Measurements from ENCODE around the gene ZNF396.

ZNF396 gene

DNA sequence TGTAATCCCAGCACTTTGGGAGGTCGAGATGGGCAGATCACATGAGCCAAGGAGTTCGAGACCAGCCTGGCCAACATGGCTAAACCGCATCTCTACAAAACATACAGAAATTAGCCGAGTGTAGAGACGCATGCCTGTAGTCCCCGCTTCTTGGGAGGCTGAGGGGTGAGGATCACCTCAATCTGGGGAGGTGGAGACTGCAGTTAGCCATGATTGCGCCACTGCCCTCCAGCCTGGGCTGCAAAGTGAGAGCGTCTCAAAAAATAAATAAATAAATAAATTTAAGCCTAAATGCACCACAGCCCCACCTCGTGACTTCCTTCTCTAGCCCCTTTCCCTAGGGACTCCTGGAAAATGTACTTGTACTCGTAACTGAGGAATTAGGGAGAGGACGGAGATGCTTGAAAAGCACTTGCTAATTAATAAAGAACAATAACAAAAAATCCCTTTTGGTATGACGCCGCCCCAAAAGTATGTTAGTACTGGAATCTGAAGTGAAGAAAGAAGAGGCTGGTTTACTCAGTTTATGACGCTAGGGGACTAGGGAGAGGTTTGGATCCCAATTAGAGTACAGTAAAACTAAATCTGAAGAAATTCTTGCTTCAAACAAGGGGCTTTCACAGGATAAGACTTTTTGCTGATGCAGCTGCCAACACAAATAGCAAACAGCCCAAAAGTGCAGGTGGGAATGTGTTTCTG is 887 bp upstream of the ZNF396 start:
- no peak overlapping the region for H3K4me3 ChIP-seq (ENCODE audit: low read depth in 1 of 2, low read length in 2 of 2)

DNA sequence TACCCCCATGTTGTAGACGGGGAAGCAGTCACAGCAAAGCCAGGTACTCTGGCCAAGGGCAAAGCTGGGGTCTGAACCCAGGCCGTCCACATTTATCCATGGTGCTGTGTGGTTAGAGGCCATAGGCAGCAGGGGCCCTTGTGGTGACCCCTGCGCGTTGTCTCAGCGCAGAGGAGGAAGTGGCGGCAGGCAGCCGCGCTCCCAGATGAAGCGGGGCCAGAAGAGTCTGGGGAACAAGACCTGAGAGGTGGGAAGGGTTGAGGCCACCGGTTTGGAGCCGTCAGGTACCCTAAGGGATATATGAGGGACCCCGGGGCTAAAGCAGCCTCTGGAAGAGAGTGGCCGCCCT is 770 bp downstream of the ZNF396 start:
- Histone ChIP-seq H3K27me3 (ENCODE audit: insufficient read depth, low read length, poor library complexity) (peaks cover 14% of the 10 kb centered on the region), H3K4me1 (ENCODE audit: insufficient read depth, low read length) (peaks cover 14% of the 10 kb centered on the region), H3K9me3 (ENCODE audit: insufficient read depth, low read length, severe bottlenecking) (no peaks in the 10 kb centered on the region), H3K4me2 (ENCODE audit: insufficient read depth, low read length) (peak overlapping the region; percentile 79), H4K20me1 (ENCODE audit: insufficient read depth, low read length) (no peaks in the 10 kb centered on the region), H3K36me3 (ENCODE audit: insufficient read depth, low read length) (no peaks in the 10 kb centered on the region), H3K79me2 (ENCODE audit: insufficient read depth, low read length) (no peaks in the 10 kb centered on the region), H2AFZ (ENCODE audit: low read depth, low read length) (peak overlapping the region; percentile 69), H3K4me3 (ENCODE audit: low read depth in 1 of 2, low read length in 2 of 2) (peak overlapping the region in 1 of 2 experiments; percentile 61; a peak in 3 of 4 replicates), H3K9ac (ENCODE audit: low read depth, low read length) (peak overlapping the region; percentile 54), H3K27ac (ENCODE audit: low read length) (no peak overlapping the region)
- no peak for DNase-seq
- no peak; the same call in 2 of the 3 replicates for ATAC-seq (ENCODE audit: insufficient read depth, low read depth)
- TF ChIP-seq, protein P1, sequence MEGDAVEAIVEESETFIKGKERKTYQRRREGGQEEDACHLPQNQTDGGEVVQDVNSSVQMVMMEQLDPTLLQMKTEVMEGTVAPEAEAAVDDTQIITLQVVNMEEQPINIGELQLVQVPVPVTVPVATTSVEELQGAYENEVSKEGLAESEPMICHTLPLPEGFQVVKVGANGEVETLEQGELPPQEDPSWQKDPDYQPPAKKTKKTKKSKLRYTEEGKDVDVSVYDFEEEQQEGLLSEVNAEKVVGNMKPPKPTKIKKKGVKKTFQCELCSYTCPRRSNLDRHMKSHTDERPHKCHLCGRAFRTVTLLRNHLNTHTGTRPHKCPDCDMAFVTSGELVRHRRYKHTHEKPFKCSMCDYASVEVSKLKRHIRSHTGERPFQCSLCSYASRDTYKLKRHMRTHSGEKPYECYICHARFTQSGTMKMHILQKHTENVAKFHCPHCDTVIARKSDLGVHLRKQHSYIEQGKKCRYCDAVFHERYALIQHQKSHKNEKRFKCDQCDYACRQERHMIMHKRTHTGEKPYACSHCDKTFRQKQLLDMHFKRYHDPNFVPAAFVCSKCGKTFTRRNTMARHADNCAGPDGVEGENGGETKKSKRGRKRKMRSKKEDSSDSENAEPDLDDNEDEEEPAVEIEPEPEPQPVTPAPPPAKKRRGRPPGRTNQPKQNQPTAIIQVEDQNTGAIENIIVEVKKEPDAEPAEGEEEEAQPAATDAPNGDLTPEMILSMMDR (IDR thresholded peaks at IDR 0.05; ENCODE audit: borderline replicate concordance, extremely low read depth, low read length, poor library complexity, severe bottlenecking), result no peak
- no peak for TF ChIP-seq EZH2 (IDR thresholded peaks at IDR 0.05; ENCODE audit: borderline replicate concordance, low read depth, low read length, severe bottlenecking)

More for the DNA sequence above, 887 bp upstream of the ZNF396 start:
- Histone ChIP-seq H3K9ac (ENCODE audit: low read depth, low read length) (no peak overlapping the region), H3K27me3 (ENCODE audit: insufficient read depth, low read length, poor library complexity) (peaks cover 14% of the 10 kb centered on the region), H2AFZ (ENCODE audit: low read depth, low read length) (no peak overlapping the region), H3K27ac (ENCODE audit: low read length) (no peak overlapping the region), H3K9me3 (ENCODE audit: insufficient read depth, low read length, severe bottlenecking) (no peaks in the 10 kb centered on the region), H3K4me2 (ENCODE audit: insufficient read depth, low read length) (no peak overlapping the region), H3K79me2 (ENCODE audit: insufficient read depth, low read length) (no peaks in the 10 kb centered on the region), H4K20me1 (ENCODE audit: insufficient read depth, low read length) (no peaks in the 10 kb centered on the region), H3K4me1 (ENCODE audit: insufficient read depth, low read length) (peaks cover 14% of the 10 kb centered on the region), H3K36me3 (ENCODE audit: insufficient read depth, low read length) (no peaks in the 10 kb centered on the region)
- ATAC-seq (ENCODE audit: insufficient read depth, low read depth) (no peak), DNase-seq (no peak)
- TF ChIP-seq EZH2 (IDR thresholded peaks at IDR 0.05; ENCODE audit: borderline replicate concordance, low read depth, low read length, severe bottlenecking), result no peak
- TF ChIP-seq, protein P1 (IDR thresholded peaks at IDR 0.05; ENCODE audit: borderline replicate concordance, extremely low read depth, low read length, poor library complexity, severe bottlenecking), result no peak

DNA sequence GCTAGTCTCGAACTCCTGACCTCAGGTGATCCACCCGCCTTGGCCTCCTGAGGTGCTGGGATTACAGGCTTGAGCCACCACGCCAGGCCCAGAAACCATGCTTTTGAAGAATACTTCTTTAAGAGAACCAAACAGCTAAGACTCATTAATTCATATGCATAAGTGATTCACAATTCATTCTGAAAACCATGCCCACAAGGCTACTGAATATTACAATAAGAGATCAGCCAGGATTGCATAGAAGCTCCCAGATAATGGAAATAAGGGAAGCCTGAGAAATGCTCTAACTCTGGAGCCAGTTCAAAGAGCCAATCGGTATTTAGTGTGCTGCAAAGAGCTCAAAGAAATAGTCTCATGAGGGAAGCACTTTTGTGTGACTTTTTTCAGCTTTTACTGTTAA is 2.4 kb downstream of the ZNF396 start:
- no peak overlapping the region for H3K27ac ChIP-seq (ENCODE audit: low read length)
- no peak overlapping the region for H2AFZ ChIP-seq (ENCODE audit: low read depth, low read length)
- H3K4me3 ChIP-seq (ENCODE audit: low read depth in 1 of 2, low read length in 2 of 2), result no peak overlapping the region
- H3K9ac ChIP-seq (ENCODE audit: low read depth, low read length), result no peak overlapping the region
- H3K9me3 ChIP-seq (ENCODE audit: insufficient read depth, low read length, severe bottlenecking), result no peaks in the 10 kb centered on the region
- DNase-seq (no peak), ATAC-seq (ENCODE audit: insufficient read depth, low read depth) (no peak)
- no peaks in the 10 kb centered on the region for H4K20me1 ChIP-seq (ENCODE audit: insufficient read depth, low read length)
- peaks cover 14% of the 10 kb centered on the region for H3K4me1 ChIP-seq (ENCODE audit: insufficient read depth, low read length)
- H3K36me3 ChIP-seq (ENCODE audit: insufficient read depth, low read length), result no peaks in the 10 kb centered on the region
- TF ChIP-seq, protein P1 (IDR thresholded peaks at IDR 0.05; ENCODE audit: borderline replicate concordance, extremely low read depth, low read length, poor library complexity, severe bottlenecking), result no peak
- no peak for TF ChIP-seq EZH2 (IDR thresholded peaks at IDR 0.05; ENCODE audit: borderline replicate concordance, low read depth, low read length, severe bottlenecking)
- no peaks in the 10 kb centered on the region for H3K79me2 ChIP-seq (ENCODE audit: insufficient read depth, low read length)
- H3K4me2 ChIP-seq (ENCODE audit: insufficient read depth, low read length), result no peak overlapping the region
- peaks cover 14% of the 10 kb centered on the region for H3K27me3 ChIP-seq (ENCODE audit: insufficient read depth, low read length, poor library complexity)

All from DND-41 (cell line).